Measurements from ENCODE around the gene USP36. TPM values are rescaled to one million over a fixed set of nuclear protein-coding genes. Genes with fewer than 3 reads are reported as not detected.

USP36 gene
- total and polyA plus RNA-seq, 11 donors: 11.7 to 40.9 (median 18.3) TPM

DNA sequence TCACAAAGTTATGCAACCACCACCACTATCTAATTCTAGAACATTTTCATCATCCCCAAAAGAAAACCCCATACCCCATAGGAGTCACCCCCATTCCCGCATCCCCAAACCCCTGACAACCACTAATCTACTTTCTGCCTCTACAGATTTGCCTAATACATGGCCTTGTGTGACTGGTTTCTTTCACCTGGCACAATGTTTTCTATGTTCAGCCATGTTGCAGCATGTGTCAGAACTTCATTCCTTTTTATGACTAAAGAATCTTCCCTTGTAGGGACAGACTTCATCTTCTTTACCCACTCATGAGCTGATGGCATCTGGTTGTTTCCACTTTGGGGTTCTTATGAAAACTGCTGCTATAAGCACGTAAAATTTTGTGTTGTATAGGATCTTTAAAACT, 93.1 kb downstream of the USP36 start:
- DNase-seq (no peak), ATAC-seq (no peak)
- no peak for TF ChIP-seq POLR2A (IDR thresholded peaks at IDR 0.05)
- peak overlapping the region in 1 of 12 donors; percentile 32 for H3K4me3 ChIP-seq
- no peaks in the 10 kb centered on the region for H3K27me3 ChIP-seq
- H3K27ac ChIP-seq: peak overlapping the region in 7 of 12 donors; percentile 7 to 81 (median 68)
- intact Hi-C loops (cut with DNase I): loop anchor here in 6 of 10 donors (5.0 to 10.0 kb wide), 5 partner anchors 35 to 253 kb away; partner anchors contain the start of gene CYTH1 (in 2 of the 6)
- WGBS, 4 donors: 86 to 89% (median 86%) methylated on average over 2 of the region's 2 CpGs
- H3K9me3 ChIP-seq: no peaks in the 10 kb centered on the region
- peaks cover 0 to 96% (median 40%) of the 10 kb centered on the region in 12 donors for H3K4me1 ChIP-seq
- peaks cover 0 to 12% (median 0%) of the 10 kb centered on the region in 9 donors for H3K36me3 ChIP-seq

GRCh38 chr17:78746949-78747269, 93.7 kb downstream of the USP36 start:
- no peak for DNase-seq
- TF ChIP-seq CTCF (IDR thresholded peaks at IDR 0.05) (no peak), POLR2A (IDR thresholded peaks at IDR 0.05) (no peak)
- WGBS, 4 donors: 36 to 54% (median 44%) methylated on average over 2 of the region's 2 CpGs

DNA sequence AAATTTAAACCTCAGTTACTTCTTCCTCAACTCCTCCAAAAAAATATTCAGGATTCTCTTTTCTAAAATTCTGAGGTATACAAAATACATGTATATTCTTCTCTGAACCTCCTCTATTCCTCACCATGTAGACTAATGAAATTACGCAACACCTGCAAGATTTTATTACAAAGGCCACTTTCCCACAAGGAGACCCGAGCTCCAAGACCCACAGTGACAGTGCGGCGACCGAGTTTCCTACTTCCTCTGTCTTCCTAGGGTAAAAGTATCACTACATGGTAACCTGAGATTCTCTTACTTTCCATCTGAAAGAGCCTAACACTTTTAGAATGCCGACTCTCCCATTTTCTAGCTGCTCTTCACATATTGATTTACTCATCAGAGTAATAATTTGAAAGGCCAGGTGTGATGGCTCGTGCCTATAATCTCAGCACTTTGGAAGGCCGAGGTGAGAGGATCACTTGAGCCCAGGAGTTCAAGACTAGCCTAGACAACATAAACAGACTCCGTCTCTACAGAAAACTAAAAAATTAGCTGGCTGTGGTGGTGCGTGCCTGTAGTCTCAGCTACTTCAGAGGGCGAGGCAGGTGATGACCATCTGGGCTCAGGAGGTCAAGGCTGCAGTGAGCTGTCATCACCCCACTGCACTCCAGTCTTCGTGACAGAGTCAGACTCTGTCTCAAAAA, 94.2 kb downstream of the USP36 start:
- Histone ChIP-seq H3K4me3 (no peak overlapping the region), H3K9me3 (no peaks in the 10 kb centered on the region), H3K27me3 (no peaks in the 10 kb centered on the region), H3K36me3 (peaks cover 0 to 12% (median 0%) of the 10 kb centered on the region in 9 donors), H3K27ac (peak overlapping the region in 3 of 12 donors; percentile 0 to 81 (median 22)), H3K4me1 (peaks cover 0 to 96% (median 48%) of the 10 kb centered on the region in 12 donors)
- WGBS, 4 donors: 76 to 82% (median 81%) methylated on average over 12 of the region's 12 CpGs
- DNase-seq: no peak
- intact Hi-C loops (cut with DNase I): loop anchor here in 6 of 10 donors (5.0 to 10.0 kb wide), 5 partner anchors 36 to 252 kb away; partner anchors contain the start of gene CYTH1 (in 2 of the 6)
- no peak for TF ChIP-seq CTCF (IDR thresholded peaks at IDR 0.05)
- TF ChIP-seq POLR2A (IDR thresholded peaks at IDR 0.05): no peak
- no peak for ATAC-seq

More at GRCh38 chr17:78746949-78747269, 93.7 kb downstream of the USP36 start:
- H3K4me1 ChIP-seq: peaks cover 0 to 96% (median 43%) of the 10 kb centered on the region in 12 donors
- H3K27ac ChIP-seq: peak overlapping the region in 4 of 12 donors; percentile 7 to 81 (median 61)
- no peaks in the 10 kb centered on the region for H3K27me3 ChIP-seq
- H3K4me3 ChIP-seq: no peak overlapping the region
- peaks cover 0 to 12% (median 0%) of the 10 kb centered on the region in 9 donors for H3K36me3 ChIP-seq
- intact Hi-C loops (cut with DNase I): loop anchor here in 6 of 10 donors (5.0 to 10.0 kb wide), 5 partner anchors 35 to 252 kb away; partner anchors contain the start of gene CYTH1 (in 2 of the 6)
- ATAC-seq: peak in 2 of 4 donors; percentile 5 to 13
- no peaks in the 10 kb centered on the region for H3K9me3 ChIP-seq

Other genes with a start within 250 kb of the USP36 start
- gene CYTH1, start 58.5 kb downstream of the USP36 start, total RNA-seq: 10 to 100 TPM; 27.2 to 59.1 (median 31.2) TPM
- 10 to 100 TPM; 20.0 to 28.1 TPM for gene CYTH1, start 58.5 kb downstream of the USP36 start, polyA plus RNA-seq
- gene CEP295NL, start 62.4 kb upstream of the USP36 start, total RNA-seq: 1 to 10 TPM in 3 of 9 donors, under 1 TPM in 6; 0.23 to 3.3 (median 0.52) TPM
- 1 to 10 TPM in 1 of 2 donors, under 1 TPM in 1; 0.29 to 2.0 TPM for gene CEP295NL, start 62.4 kb upstream of the USP36 start, polyA plus RNA-seq
- gene TIMP2, start 84.6 kb upstream of the USP36 start, total RNA-seq: 100 to 1,000 TPM in 4 of 9 donors, 10 to 100 TPM in 5; 65.6 to 201 (median 98.3) TPM
- gene TIMP2, start 84.6 kb upstream of the USP36 start, polyA plus RNA-seq: 10 to 100 TPM; 25.1 to 54.4 TPM
- 1,000 to 10,000 TPM in 1 of 9 donors, 100 to 1,000 TPM in 8; 250 to 1,343 (median 688) TPM for gene LGALS3BP, start 139.1 kb upstream of the USP36 start, total RNA-seq
- gene LGALS3BP, start 139.1 kb upstream of the USP36 start, polyA plus RNA-seq: 100 to 1,000 TPM; 178 to 363 TPM
- gene CANT1, start 168.9 kb upstream of the USP36 start, total RNA-seq: 10 to 100 TPM; 20.4 to 43.7 (median 24.1) TPM
- 10 to 100 TPM in 1 of 2 donors, 1 to 10 TPM in 1; 5.1 to 46.2 TPM for gene CANT1, start 168.9 kb upstream of the USP36 start, polyA plus RNA-seq
- gene C1QTNF1, start 183.4 kb upstream of the USP36 start, total RNA-seq: 100 to 1,000 TPM in 4 of 9 donors, 10 to 100 TPM in 5; 37.0 to 406 (median 66.2) TPM
- 100 to 1,000 TPM in 1 of 2 donors, 10 to 100 TPM in 1; 85.5 to 189 TPM for gene C1QTNF1, start 183.4 kb upstream of the USP36 start, polyA plus RNA-seq
- gene ENGASE, start 234.0 kb upstream of the USP36 start, total RNA-seq: 10 to 100 TPM in 8 of 9 donors, 1 to 10 TPM in 1; 6.2 to 42.0 (median 25.5) TPM
- 10 to 100 TPM in 1 of 2 donors, 1 to 10 TPM in 1; 9.9 to 21.9 TPM for gene ENGASE, start 234.0 kb upstream of the USP36 start, polyA plus RNA-seq